Glomerular endothelial cell (primary cell): ENCODE results near the gene DRD2. TPM values are rescaled to one million over a fixed set of nuclear protein-coding genes. Genes with fewer than 3 reads are reported as not detected.

Experiments used
- DNase-seq: peaks from one replicate; pipeline ENCODE4 v3.0.0-alpha.2; 2011; ENCODE audit warnings: low read depth, low spot score; ENCODE audit errors: extremely low read depth
- total RNA-seq: library from RNA; depleted of rRNA; stranded (reverse); fragments of >200 nt; gene quantifications from 2 replicates; pipeline ENCODE4 v1.2.3, GENCODE V29; 2015

The DRD2 gene
- total RNA-seq, 1 donor from 2014 or later, result not detected

DNA sequence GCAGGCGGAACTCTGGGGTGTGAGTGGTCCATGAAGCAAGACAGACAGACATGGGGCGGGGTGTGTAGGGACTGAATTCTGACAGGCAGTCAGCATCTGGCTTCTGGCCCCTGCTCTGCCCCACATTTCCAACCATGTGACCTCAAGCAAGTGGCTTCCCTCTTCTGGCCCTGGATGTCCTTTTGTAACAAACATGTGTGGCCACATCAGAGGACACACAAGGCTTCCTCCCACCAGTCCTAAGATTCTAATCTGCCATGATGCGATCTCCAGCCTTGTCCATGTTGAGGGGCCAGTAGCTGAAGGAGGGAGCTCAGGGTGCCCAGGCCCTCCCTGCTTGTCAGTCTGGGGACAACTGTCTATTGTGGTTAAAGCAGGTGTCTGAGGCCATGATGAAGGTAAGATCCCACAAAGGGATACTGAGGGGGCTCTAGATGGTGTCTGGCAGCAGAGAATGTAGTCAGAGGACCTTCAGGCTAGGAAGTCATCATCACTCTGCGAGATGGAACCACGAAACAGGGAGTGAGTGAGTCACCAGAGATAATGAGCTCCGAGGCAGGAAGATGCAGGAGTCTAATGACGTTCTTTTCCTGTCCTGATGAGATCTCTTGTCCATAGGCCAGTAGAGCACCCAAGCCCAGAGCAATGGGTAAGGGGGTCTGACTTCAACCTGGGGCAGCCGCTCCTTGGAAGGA lies 27.4 kb downstream of the DRD2 start:
- no peak for DNase-seq

DNA sequence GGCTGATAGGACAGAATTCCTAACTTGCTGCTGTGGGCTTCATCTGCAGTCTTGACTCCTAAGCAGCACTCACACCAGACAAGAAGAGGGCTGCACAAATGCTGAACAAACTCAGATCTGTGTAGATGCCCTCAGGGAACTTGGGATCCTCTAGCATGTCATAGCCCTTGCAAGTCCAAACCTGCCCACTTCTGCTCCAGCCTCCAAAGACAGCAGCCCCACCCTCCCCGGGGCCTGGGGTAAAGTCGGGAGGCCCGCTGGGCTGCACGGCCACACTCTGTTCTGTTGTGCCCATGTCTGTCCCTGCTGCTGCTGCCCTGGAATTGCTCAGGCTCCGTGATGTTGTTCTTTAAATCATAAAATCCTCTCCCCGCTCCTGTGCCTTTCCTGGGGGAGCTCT lies 28.3 kb downstream of the DRD2 start:
- no peak for DNase-seq

DNA sequence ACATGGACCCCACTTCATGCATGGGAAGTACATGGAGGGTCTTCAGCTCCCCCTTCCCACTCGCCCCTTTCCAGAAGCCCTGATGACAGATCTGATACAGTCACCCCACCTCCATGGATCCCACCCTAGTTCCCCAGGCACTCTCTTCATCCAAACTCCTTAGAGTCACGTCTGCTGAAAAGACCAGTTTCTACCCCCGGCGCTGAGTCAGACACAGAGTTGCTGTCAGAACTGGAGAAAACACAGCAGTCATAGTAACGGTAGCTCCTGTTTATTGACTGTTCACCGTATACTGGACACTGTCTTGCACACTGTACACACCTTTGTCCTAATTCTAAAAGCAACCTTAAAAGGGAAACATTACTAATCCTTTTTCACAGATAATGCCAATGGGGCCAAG lies 29.1 kb downstream of the DRD2 start:
- no peak for DNase-seq

DNA sequence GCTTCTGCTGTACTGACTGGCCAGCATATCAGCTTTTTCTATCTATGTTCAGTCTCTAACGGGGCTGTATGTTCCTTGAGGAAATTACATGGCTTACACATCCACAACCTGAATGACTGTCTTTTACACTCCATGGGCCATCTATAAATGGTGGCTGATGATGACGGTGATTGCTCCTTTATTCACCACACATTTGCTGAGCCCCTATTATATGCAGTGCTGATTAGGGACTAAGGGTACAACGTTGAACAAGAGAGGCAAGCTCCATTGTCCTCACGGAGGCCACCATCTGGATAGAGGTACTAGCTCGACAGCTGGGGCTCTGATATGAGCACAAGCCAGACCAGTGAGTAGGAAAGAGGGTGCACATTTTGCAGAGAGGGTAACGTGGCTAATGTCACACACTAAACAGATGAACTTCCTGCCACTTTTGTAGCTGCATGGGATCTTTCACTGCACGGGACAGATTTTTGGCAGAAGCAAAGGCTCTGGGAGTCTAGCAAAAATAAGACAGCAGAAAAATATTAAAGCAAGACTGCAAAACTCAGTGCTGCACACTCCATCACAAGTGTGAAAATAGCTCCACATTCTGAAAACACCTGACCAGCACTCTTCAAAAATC lies 30.6 kb downstream of the DRD2 start:
- DNase-seq, result no peak

DNA sequence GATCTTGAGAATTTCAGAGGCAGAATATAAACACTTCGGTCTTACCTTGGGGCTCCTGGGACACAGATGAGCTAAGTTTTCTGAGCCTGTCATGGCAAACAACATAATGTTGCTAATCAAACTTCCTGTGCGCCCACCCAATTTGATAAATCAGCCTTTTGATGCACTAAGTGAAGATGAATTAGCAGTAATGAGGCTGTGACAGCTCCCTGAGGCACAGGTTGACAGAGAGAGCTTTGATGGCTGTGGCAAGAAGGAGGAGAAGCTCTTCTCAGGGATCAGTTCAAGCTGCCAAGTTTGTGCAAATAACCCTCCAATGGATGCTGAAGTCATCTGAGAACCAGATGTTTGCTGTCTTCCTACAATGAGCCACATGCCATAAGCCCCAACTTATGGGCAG lies 34.4 kb downstream of the DRD2 start:
- no peak for DNase-seq

DNA sequence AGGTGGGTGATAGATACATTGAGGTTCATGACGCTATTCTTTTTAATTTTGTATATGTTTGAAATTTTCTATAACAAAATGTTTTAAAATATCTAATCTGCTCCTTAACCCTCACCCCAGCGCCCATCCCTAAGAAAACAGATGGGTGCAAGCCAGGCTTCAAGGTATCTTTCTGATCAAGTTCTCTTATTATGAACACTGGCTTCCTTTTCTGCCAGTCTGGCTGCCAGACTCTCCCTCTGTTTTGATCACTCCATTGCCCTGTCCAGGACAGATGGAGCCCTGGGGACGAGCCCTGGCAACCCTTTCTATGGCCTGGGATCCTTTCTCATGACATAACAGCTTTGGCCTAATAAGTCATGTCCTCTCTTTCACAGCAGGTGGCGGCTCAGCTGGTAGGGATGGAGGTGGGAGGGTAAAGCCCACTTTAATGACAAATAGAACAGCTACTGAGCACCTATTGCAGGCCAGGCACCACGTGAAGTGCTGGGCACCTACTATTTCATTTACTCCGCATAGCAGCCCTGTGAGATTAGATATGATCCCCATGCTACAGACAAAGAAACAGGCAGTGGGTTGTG lies 38.4 kb downstream of the DRD2 start:
- no peak for DNase-seq

DNA sequence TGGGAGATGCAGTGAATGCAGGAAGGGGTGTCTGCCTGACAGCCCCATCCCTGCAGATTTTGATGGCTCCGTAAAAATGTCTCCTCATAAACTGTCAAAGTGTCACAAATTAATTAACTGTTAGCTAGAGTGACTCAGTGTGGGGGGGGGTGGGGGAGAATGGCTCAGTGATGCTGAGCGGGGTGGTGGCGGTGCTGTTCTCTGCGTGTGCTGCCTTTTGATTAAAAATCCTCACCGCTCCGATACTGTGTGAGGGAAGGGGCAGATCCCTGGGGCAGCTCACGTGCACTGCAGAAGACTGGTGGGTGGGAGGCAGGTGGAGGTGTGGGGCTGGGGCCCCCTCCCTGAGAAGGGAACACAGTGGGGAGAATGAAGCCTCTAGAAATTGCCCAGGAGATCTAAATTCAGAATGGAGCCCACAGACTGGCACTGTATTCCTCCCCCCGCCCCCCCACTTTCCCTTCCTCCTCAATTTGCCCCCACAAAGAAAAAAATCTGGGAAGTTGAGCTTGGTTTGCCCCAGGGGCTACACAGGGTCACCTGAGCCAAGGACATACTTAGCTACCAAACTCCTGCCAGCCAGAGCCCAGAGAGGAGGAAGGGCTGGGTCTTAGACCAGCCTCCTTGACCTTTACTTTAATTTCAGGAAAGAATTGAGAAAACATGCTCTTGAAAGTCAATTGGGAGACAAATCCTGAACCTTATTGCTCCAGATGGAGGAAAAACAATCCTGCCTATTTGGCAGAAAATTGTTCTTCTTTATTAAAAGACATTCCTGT lies 39.8 kb downstream of the DRD2 start:
- no peak for DNase-seq

DNA sequence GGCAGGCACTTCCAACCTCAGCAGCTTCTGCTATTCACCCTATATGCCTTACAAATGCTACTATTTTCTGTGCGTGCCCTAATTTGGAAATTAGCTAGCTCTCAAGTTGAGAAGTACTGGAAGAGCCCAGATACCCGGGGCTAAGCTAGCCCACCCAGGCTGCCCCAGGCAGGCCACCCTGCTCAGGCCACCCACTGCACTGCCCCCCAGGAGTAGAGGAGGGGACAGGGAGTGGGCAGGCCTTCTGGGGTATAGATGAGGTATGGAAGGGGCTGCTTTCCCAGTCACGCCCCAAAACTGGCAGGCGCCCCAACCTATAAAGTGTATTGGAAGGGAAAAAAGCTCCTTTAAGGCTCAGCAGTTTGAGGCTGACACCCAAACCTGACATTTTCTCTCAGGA lies 43.5 kb downstream of the DRD2 start:
- no peak for DNase-seq

DNA sequence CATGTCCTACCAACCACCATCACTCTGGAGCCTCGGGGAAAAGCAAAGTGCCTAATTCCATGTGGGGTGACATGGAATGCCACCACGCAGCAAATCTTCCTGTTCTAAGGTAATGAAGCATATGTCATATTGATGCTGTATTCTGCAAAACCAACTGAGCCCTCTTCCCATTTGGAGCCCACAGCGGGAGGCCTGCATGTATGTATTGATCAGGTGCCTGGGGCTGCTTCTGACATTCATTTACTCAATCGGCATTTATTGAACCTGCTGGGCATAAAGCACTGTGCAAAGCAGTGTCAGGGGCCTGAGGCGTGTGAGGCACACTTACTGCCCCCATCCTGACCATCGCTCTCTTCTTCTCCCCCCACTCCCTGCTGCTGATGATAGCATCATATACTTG lies 48.5 kb downstream of the DRD2 start:
- DNase-seq, result no peak

DNA sequence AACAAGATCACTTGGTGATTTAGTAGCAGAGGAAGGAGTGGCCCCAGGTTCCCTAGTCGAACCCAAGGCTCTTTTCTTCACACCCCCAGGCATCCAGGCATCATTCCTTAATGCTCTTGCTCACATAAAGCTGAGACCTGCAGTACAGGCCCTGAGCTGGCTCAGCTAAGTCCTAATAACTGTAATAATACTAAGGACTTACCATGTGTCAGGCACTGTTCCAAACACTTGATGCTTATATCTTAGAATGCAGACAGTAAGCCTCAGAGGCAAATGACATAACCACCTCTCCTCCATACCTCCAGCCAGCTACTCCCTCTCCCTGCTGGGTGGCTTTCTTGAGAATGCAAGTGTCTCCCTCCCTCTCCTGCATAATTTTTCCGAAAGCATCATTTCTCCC lies 54.4 kb downstream of the DRD2 start:
- no peak for DNase-seq

DNA sequence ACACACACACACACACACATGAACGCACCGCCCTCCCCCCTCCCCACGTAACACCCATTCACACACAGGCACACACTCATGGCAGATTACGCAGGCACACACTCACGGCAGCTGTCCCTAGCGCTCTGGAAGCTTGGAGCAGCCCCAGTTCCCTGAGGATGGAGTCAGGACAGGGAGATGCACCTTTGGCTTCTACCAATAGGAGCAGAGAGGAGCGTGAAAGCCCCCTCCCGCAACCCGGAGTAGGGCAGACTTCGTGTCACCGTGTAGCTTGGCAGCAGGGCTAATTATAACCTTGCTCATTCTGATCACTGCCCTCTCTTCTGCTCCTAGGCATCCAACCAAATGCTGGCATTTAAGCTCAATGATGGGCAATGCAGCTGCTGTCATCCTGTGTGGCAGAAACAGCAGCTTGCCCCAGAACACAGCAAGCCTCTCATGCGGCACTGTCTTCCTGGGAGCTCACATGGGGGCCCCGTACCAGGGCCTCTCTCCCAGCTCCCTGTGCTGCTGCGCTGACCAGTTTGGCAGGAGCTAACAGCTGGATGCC lies 55.7 kb downstream of the DRD2 start:
- DNase-seq, result no peak

DNA sequence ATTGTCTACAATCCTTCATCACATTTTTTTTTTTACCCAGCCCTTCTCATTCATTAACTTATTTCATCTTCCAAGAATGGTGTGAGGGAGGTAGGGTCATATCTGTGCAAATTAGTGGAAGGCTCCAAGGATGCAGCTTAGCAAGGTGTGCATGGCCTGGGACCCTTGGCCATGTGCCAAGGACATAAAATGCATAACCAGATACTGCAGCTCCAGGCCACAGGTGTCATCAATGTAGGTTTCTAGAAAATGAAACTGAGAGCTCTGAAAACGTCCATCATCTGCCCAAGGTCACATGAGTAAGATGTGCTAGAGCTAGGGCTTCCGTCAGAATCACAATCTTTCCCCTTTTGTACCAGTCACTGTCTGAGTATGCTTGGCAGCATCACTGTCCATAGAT lies 57.8 kb downstream of the DRD2 start:
- DNase-seq, result no peak

DNA sequence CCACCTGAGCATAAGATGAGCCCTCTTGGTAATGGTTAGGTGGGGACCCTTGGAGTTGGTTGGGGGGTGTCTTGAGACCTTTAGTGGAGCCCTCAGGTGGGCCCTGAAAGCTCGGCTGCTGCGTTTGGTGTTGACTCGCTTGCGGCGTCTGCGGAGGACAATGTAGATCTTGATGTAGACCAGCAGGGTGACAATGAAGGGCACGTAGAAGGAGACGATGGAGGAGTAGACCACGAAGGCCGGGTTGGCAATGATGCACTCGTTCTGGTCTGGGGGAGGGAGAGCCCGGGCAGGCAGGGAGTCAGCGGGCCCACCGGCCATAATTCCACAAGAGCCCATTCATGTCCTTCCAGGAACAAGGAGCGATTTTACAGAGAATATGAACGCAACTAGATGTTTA lies 59.9 kb downstream of the DRD2 start:
- no peak for DNase-seq

DNA sequence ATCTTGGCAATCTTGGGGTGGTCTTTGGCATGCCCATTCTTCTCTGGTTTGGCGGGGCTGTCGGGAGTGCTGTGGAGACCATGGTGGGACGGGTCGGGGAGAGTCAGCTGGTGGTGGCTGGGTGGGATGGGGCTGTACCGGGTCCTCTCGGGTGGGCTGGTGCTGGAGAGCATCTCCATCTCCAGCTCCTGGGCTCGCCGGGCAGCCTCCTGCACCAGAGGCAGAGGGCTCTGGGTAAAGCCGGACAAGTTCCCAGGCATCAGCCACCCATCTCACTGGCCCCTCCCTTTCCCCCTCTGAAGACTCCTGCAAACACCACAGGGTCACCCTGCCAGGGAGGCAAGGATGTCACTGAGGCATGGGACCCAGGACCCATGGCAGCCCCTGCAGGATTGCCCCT lies 62.5 kb downstream of the DRD2 start:
- DNase-seq, result no peak

DNA sequence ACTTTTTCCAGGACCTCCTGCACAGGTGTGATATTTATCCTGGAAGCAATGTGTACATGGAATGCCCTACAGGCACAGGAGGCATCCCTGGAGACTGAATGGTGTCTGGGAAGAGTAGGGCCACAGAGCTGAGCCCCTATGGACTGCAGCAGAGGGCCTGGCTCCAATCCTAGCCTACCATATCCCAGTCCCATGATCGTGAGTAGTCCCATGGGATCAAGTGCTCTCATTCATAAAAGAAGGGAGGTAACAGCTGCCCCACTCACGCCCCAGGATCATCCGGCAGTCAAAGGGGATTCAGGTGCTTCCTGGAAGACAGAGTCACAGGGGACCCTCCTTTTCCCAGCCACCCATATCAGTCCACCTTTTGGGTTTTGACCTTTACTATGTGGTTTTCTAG lies 63.7 kb downstream of the DRD2 start:
- DNase-seq, result no peak

DNA sequence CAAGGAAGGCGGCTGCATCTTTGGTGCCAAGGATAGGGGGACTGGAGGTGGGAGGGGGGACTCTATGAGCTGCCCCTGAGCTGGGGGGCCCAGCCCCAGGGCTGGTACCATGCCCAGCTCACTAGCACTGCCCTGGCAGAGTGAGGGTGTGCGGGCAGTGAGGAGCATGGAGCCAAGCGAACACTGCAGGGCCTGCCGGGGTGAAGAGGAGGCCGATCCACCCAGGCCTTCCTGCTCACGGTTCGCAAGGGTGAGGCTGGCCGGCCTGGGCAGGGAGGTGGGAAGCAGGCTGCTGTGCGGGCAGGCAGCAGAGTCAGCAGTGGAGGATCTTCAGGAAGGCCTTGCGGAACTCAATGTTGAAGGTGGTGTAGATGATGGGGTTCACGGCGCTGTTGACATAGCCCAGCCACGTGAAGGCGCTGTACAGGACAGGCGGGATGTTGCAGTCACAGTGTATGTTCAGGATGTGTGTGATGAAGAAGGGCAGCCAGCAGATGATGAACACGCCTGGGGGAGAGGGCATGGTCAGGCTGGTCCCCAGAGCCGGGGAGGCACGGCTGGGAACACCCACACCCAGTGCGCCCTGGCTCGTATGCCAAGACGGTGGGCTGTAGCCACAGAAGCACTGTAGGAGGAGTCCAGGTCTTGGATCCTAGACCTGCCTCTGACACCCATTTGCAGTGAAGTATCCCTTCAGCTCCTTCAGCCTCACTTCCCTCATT lies 64.6 kb downstream of the DRD2 start:
- no peak for DNase-seq

DNA sequence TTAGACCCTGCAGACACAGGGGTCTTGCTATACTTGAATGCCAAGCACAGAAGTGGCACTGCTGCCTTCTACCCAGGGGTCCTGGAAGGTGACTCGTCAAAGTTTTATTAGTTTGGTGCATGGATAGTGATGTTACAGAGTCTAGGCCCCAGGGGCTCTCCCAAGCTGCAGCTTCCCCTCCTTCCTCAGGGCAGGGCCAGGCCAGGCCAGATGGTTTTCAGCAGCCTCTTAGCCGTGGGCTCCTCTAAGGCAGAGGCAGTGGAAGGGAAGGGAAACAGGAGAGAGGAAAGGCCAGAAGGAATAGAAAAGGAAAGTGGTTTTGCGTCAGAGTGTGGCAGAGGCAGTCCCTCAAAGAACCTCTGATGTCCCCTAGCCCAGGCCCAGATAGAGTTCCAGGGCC lies 65.7 kb downstream of the DRD2 start:
- DNase-seq, result no peak

DNA sequence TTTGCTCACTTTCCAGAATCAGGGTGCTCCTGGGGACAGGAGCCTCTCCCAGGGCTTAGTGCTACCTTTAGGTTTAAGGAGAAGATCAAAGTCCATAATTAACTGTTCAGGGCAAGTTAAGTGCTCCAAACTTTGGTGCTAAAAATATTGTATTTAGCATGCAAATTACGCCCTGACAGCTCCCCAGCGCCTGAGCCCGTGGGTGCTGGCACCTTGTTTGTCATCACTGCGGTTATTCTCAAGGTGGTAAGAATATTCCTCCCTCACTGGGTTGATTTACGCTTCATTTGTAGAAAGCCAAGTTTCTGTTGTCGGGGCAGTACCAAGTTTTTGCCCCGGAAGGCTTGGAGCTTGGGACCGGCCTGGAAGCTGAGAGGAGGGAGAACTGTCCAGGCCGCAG lies 66.3 kb downstream of the DRD2 start:
- DNase-seq, result no peak

DNA sequence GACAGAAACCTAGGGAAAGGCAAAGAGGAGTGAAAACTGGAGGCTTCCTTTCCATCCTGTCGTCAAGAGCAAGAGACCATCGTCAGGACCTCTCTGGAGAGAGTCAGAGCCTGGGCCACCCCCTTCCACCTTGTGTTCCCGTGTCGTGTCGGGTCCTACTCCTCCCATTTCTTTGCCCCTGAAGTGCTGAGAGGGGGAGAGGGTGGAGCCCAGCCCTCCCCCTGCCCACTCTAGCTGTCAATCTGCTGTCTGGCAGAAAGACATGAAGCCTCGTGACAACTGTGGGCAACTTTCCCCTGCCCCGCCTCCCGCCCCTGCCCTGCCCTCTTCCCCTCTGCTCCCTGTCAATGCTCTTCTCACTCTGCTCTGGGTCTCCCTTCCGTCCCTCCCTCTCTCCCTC lies 67.0 kb downstream of the DRD2 start:
- no peak for DNase-seq

DNA sequence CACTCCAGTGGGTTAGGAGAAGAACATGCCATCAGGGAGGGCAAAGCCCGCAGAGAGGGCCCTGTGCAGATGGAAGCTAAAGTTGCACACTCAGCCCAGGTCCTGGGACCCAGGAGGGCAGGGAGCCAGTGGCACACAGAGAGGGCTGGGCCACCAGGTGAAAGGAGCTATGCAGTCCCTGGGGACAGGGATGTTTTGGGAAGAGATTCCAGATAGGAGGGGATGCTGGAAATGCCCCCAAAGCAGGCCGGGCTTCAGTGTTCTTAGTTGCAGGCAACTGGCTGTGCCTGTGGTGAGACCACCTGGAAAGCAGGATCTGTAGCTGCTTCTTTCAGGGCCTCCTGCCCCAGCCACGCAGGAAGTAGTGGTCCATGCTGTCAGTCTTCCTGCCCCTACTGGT lies 68.0 kb downstream of the DRD2 start:
- DNase-seq, result no peak
